GM12878 (cell line): ENCODE data around the gene NAALADL1. TPM values are rescaled to one million over a fixed set of nuclear protein-coding genes. Genes with fewer than 3 reads are reported as not detected.

Source experiments
- ATAC-seq: fragments of 200-7000 bp; cut with Tn5 transposase; 3 replicates; pipeline ENCODE4 v1.9.1; 2020; ENCODE audit warnings: mild to moderate bottlenecking, moderate library complexity
- BruUV-seq: library from RNA; stranded (reverse); fragments of 400-500 nt; replicated peaks from 2 replicates; lab custom pipeline; 2021; lab: Mats Ljungman, UMichigan
- CTCF ChIA-PET: fragments of 300-600 bp; sonication (Branson Sonifier 250); formaldehyde crosslinking; extraction: SDS; loops from one replicate; lab custom pipeline; 2021; ENCODE audit warnings: inconsistent platforms; lab: Yijun Ruan, JAX
- POLR2A ChIA-PET: fragments of 350-600 bp; formaldehyde crosslinking; extraction: SDS; loops from one replicate; lab custom pipeline; 2021; ENCODE audit warnings: inconsistent platforms; lab: Charles Lee
- RAD21 ChIA-PET: fragments of 300-600 bp; sonication (Branson Sonifier 250); formaldehyde crosslinking; loops from one replicate; lab custom pipeline; 2023; ENCODE audit warnings: antibody characterized with exemption; ENCODE audit not compliant: unreplicated experiment; lab: Charles Lee
- SMC1A ChIA-PET: fragments of 300-600 bp; sonication (Branson Sonifier 250); formaldehyde crosslinking; loops from one replicate; lab custom pipeline; 2023; ENCODE audit not compliant: unreplicated experiment, uncharacterized antibody; lab: Charles Lee
- DNase-seq: peaks from one replicate; pipeline ENCODE4 v3.0.0-alpha.2; 2011; ENCODE audit warnings: low read depth, low spot score
- FAIRE-seq: peaks from 3 replicates; lab custom pipeline; 2011; peaks lifted over from hg19 to GRCh38; lab: Jason Lieb, UNC
- H2AFZ ChIP-seq: 2 replicates; pipeline ENCODE4 v1.6.0; 2011; ENCODE audit warnings: low read depth, low read length, control low read depth; ENCODE audit not compliant: control insufficient read depth
- H3K27ac ChIP-seq: 2 replicates; pipeline ENCODE4 v1.5.1; 2011; ENCODE audit warnings: control low read depth; ENCODE audit not compliant: control insufficient read depth, insufficient read depth
- H3K27me3 ChIP-seq, 2 experiments: replicated peaks in 1 of 2; 2 replicates each; pipeline versions ENCODE4 v1.6.0 to v1.6.1; 2011; ENCODE audit warnings: low read length in 1 of 2; ENCODE audit not compliant: control insufficient read depth in 2 of 2, insufficient read depth in 2 of 2
- H3K36me3 ChIP-seq, 2 experiments: 2 replicates each; pipeline ENCODE4 v1.5.1; 2011; ENCODE audit warnings: low read length in 1 of 2; ENCODE audit not compliant: control insufficient read depth in 2 of 2, insufficient read depth in 2 of 2
- H3K4me1 ChIP-seq: 2 replicates; pipeline ENCODE4 v1.6.1; 2011; ENCODE audit warnings: mild to moderate bottlenecking, low read length, moderate library complexity, mixed read lengths; ENCODE audit not compliant: control insufficient read depth, insufficient read depth
- H3K4me2 ChIP-seq: 2 replicates; pipeline ENCODE4 v1.6.0; 2011; ENCODE audit warnings: control low read depth; ENCODE audit not compliant: control insufficient read depth, insufficient read depth
- H3K4me3 ChIP-seq: fragments of 200-600 bp; sonication (generic); 2 replicates; pipeline ENCODE4 v1.5.1; 2016
- H3K79me2 ChIP-seq: 2 replicates; pipeline ENCODE4 v1.6.0; 2011; ENCODE audit warnings: low read length; ENCODE audit not compliant: control insufficient read depth, insufficient read depth
- H3K9ac ChIP-seq: 2 replicates; pipeline ENCODE4 v1.8.0; 2011; ENCODE audit warnings: low read length, control low read depth, mixed read lengths; ENCODE audit not compliant: control insufficient read depth, insufficient read depth
- H3K9me3 ChIP-seq: replicated peaks from 3 replicates; pipeline ENCODE4 v1.5.1; 2011; ENCODE audit warnings: mild to moderate bottlenecking, low read length; ENCODE audit not compliant: control insufficient read depth, insufficient read depth
- H4K20me1 ChIP-seq: 2 replicates; pipeline ENCODE4 v1.6.0; 2011; ENCODE audit not compliant: control insufficient read depth, insufficient read depth
- ATF7 ChIP-seq: fragments of 450-650 bp; IDR thresholded peaks from 2 replicates; pipeline ENCODE4 v1.6.1; 2016; ENCODE audit warnings: low read depth, mild to moderate bottlenecking
- CREB1 ChIP-seq: IDR thresholded peaks from 2 replicates; pipeline ENCODE4 v1.6.1; 2012; ENCODE audit warnings: low read depth, mild to moderate bottlenecking, inconsistent platforms
- DPF2 ChIP-seq: fragments of 450-650 bp; IDR thresholded peaks from 2 replicates; pipeline ENCODE4 v1.6.1; 2017; ENCODE audit warnings: mild to moderate bottlenecking
- ETV6 ChIP-seq, 2 experiments: fragments of 450-650 bp in 1 of 2; IDR thresholded peaks in 1 of 2; conservative IDR thresholded peaks in 1 of 2; 2 replicates each; pipeline ENCODE4 v1.6.1; 2014; ENCODE audit warnings: antibody characterized with exemption in 1 of 2, borderline replicate concordance in 1 of 2, low read depth in 1 of 2, mild to moderate bottlenecking in 1 of 2, moderate library complexity in 1 of 2
- IKZF1 ChIP-seq: fragments of 450-650 bp; conservative IDR thresholded peaks from 2 replicates; pipeline ENCODE4 v1.6.1; 2017; ENCODE audit warnings: antibody characterized with exemption, mild to moderate bottlenecking
- KAT2A ChIP-seq: conservative IDR thresholded peaks from 2 replicates; pipeline ENCODE4 v1.6.1; 2011; ENCODE audit warnings: low read depth, low read length; ENCODE audit not compliant: control insufficient read depth
- POLR2A ChIP-seq: IDR thresholded peaks from 2 replicates; pipeline ENCODE4 v1.6.1; 2011; ENCODE audit warnings: low read depth, mild to moderate bottlenecking, low read length
- POU2F2 ChIP-seq: IDR thresholded peaks from 3 replicates; pipeline ENCODE4 v1.6.1; 2011; ENCODE audit warnings: low read depth, mild to moderate bottlenecking, low read length, borderline replicate concordance
- RUNX3 ChIP-seq: IDR thresholded peaks from 2 replicates; pipeline ENCODE4 v1.6.1; 2012; ENCODE audit warnings: low read length, inconsistent platforms
- YY1 ChIP-seq: IDR thresholded peaks from 2 replicates; pipeline ENCODE4 v1.6.1; 2011; ENCODE audit warnings: low read depth, mild to moderate bottlenecking, low read length
- WGBS: methylation state at CpG from one replicate; pipeline ENCODE4 v1.1.6; 2016; ENCODE audit warnings: low lambda C conversion rate; ENCODE audit not compliant: insufficient replicate concordance, insufficient coverage; ENCODE audit errors: missing lambda C conversion rate; 5-methylcytosine and 5-hydroxymethylcytosine counted together
- in situ Hi-C: fragments of 300-500 bp; cut with MboI; formaldehyde crosslinking; loops from 9 replicates; pipeline ENCODE4 v1.14.3; 2018; ENCODE audit warnings: mixed read lengths
- intact Hi-C: fragments of 100-400 bp; cut with micrococcal nuclease; formaldehyde crosslinking; loops from one replicate; pipeline ENCODE4 v1.14.2; 2022; ENCODE audit not compliant: unreplicated experiment
- polyA plus RNA-seq, 11 experiments: library from polyadenylated mRNA; depleted of rRNA in 4 of 11; unstranded in 6 of 11; stranded (reverse) in 5 of 11; fragments of >200 nt; fragmentation: Nextera tagmentation in 4 of 11; fragmentation: Illumina TruSeq in 1 of 11; extraction: Ambion mirVana in 4 of 11; extraction: Trizol in 1 of 11; gene quantifications; 1 replicate in 1 of 11; 2 replicates in 10 of 11; pipeline versions ENCODE4 v1.2.1 to v1.2.3, GENCODE V29; 2011 to 2016; ENCODE audit warnings: inconsistent platforms in 2 of 11, missing spikeins in 2 of 11, low read depth in 1 of 11
- total RNA-seq, 4 experiments: library from RNA; depleted of rRNA in 3 of 4; stranded (reverse); fragments of >200 nt in 3 of 4; fragmentation: Illumina TruSeq in 1 of 4; extraction: Trizol in 1 of 4; gene quantifications; 2 replicates each; pipeline versions ENCODE4 v1.2.1 to v1.2.3, GENCODE V29; 2013 to 2021
- TF ChIP-seq, protein P1 (sequence below): fragments of 450-650 bp; IDR thresholded peaks from 2 replicates; pipeline ENCODE4 v1.6.1; 2017; ENCODE audit warnings: mild to moderate bottlenecking, moderate library complexity

NAALADL1 gene
- total and polyA plus RNA-seq, 10 of the 15 experiments (the other 5 are each of a cell fraction or from before 2014, with no cell fraction given) = 0.77 to 5.5 (median 1.5) TPM

DNA sequence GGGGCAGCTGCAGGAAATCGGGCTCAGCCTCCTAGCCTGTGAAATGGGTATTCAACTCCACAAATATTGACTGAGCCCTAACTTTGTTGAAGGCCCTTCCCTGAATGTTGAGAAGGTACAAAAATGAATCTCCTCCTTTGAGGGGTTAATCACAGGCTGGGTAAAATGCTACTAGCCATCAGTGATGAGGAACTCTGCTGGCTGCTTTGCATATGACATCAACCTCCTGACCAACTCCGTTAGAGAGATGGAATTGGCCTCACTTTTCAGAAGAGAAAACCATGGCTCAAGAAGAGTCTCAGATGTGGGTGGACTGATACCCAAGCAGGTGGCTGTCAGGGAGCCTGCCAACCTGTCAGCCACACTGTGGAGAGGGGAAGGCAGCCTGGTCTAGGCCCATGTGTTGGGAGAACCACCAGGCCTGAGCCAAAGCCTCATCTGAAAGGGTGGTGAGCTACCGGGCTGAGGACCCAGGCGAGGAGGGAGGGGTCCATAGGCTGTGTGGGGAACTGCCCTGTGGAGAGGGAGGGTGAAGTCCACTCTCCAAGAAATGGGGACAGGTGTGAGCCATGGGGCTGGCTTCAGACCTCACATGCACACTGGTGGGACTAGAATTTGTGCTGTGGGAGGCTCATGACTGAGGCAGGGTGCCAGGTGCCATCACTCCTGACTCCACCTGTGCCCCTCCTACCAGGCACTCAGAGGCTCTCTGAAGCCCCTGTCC lies 13.7 kb upstream of the NAALADL1 start:
- ChIA-PET SMC1A (interaction anchor here (1.1 kb wide), 2 partner anchors 9 to 21 kb away, joined by 3 read pairs; no protein-coding TSS in a partner anchor), CTCF (interaction anchor here (1.1 to 1.4 kb wide), 3 partner anchors 9 to 57 kb away, joined by 3 to 4 read pairs (median 4); no protein-coding TSS in a partner anchor), POLR2A (interaction anchor here (0.5 to 1.4 kb wide), 6 partner anchors 9 to 58 kb away, joined by 3 to 12 read pairs (median 4); no protein-coding TSS in a partner anchor), RAD21 (interaction anchor here (1.0 to 1.1 kb wide), 3 partner anchors 30 to 60 kb away, joined by 3 to 7 read pairs (median 5); partner anchors contain the start of genes ARL2 and SAC3D1)
- peak overlapping the region; percentile 50; the same call in 1 of the 2 replicates for H3K4me2 ChIP-seq
- H4K20me1 ChIP-seq = no peaks in the 10 kb centered on the region
- no peaks in the 10 kb centered on the region for H3K79me2 ChIP-seq
- TF ChIP-seq RUNX3 (peak; percentile 27; the same call in 1 of the 2 replicates), KAT2A (no peak), CREB1 (peak; percentile 31; the same call in 1 of the 2 replicates), POLR2A (peak; percentile 41; the same call in 1 of the 2 replicates), YY1 (0 out of 2 replicates have a peak, but pooled peaks have one; percentile 20), DPF2 (peak; percentile 33; the same call in 1 of the 2 replicates), ETV6 (conservative IDR thresholded peaks at IDR 0.05 in 1 of 2, IDR thresholded peaks at IDR 0.05 in 1 of 2; ENCODE audit: borderline replicate concordance in 1 of 2, low read depth in 1 of 2) (no peak), POU2F2 (peak; percentile 92; the same call in 2 of the 3 replicates), IKZF1 (peak; percentile 34; the same call in 1 of the 2 replicates), ATF7 (peak; percentile 21; the same call in 1 of the 2 replicates)
- TF ChIP-seq, protein P1, sequence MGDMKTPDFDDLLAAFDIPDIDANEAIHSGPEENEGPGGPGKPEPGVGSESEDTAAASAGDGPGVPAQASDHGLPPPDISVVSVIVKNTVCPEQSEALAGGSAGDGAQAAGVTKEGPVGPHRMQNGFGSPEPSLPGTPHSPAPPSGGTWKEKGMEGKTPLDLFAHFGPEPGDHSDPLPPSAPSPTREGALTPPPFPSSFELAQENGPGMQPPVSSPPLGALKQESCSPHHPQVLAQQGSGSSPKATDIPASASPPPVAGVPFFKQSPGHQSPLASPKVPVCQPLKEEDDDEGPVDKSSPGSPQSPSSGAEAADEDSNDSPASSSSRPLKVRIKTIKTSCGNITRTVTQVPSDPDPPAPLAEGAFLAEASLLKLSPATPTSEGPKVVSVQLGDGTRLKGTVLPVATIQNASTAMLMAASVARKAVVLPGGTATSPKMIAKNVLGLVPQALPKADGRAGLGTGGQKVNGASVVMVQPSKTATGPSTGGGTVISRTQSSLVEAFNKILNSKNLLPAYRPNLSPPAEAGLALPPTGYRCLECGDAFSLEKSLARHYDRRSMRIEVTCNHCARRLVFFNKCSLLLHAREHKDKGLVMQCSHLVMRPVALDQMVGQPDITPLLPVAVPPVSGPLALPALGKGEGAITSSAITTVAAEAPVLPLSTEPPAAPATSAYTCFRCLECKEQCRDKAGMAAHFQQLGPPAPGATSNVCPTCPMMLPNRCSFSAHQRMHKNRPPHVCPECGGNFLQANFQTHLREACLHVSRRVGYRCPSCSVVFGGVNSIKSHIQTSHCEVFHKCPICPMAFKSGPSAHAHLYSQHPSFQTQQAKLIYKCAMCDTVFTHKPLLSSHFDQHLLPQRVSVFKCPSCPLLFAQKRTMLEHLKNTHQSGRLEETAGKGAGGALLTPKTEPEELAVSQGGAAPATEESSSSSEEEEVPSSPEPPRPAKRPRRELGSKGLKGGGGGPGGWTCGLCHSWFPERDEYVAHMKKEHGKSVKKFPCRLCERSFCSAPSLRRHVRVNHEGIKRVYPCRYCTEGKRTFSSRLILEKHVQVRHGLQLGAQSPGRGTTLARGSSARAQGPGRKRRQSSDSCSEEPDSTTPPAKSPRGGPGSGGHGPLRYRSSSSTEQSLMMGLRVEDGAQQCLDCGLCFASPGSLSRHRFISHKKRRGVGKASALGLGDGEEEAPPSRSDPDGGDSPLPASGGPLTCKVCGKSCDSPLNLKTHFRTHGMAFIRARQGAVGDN = 0 out of 2 replicates have a peak, but pooled peaks have one; percentile 47
- H3K4me1 ChIP-seq = peaks cover 11% of the 10 kb centered on the region
- no peak overlapping the region for H3K9ac ChIP-seq
- DNase-seq = no peak
- BruUV-seq = no TSS peak
- H3K27ac ChIP-seq = peak overlapping the region; percentile 16; the same call in 1 of the 2 replicates
- peak; percentile 49 for FAIRE-seq
- peaks cover 0 to 5% of the 10 kb centered on the region in 2 experiments; a peak in 2 of 4 replicates for H3K36me3 ChIP-seq
- H3K9me3 ChIP-seq = no peaks in the 10 kb centered on the region
- no peak overlapping the region for H3K4me3 ChIP-seq
- in situ Hi-C loops (no loop called here), intact Hi-C loops (no loop called here)
- peak; percentile 73 for ATAC-seq
- 30% methylated on average over 4 of the region's 4 CpGs for WGBS
- no peaks in the 10 kb centered on the region for H3K27me3 ChIP-seq
- H2AFZ ChIP-seq = peak overlapping the region; percentile 4
